GM18517 (cell line): ENCODE measurements around the gene RABGGTA.
"Not testable (repeated sequence)": the region's sequence is repeated elsewhere in the genome, so short reads cannot be mapped to it uniquely, and the experiment has no call there.

Experiments used
- ATAC-seq: cut with Tn5 transposase; IDR thresholded peaks from one replicate; pipeline ENCODE4 v1.9.1; 2021; ENCODE audit warnings: mild to moderate bottlenecking, moderate library complexity; ENCODE audit not compliant: unreplicated experiment

Gene RABGGTA

DNA sequence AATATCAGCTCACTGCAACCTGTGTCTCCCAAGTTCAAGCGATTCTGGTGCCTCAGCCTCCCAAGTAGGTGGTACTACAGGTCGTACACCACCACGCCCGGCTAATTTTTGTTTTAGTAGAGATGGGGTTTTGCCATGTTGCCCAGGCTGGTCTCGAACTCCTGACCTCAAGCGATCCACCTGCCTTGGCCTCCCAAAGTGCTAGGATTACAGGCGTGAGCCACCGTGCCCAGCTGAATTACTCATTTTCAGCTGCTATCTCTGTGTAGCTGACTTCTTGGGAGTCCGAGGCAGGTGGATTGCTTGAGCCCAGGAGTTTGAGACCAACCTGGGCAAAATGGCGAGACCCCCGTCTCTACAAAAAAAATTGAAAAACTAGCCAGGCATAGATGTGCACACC is 26.0 kb downstream of the RABGGTA start:
- not testable (repeated sequence) for ATAC-seq

DNA sequence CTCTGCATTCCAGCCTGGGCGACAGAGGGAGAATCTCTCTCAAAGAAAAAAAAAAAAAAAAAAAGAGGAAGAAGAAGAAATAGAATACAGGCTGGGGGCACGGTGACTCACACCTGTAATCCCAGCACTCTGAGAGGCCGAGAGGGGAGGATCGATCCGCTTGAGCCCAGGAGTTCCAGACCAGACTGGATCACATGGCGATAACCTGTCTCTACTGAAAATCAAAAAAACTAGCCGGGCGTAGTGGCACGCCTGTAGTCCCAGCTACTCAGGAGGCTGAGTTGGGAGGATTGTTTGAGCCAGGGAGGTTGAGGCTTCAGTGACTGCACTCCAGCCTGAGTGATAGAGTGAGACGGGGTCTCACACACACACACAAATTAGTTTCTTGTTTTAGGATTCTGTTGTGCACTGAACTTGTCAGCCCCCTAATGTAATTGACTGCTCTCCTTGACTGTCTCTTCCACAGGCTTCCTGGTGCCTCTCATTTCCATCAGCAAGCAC is 28.0 kb downstream of the RABGGTA start:
- no peak for ATAC-seq

DNA sequence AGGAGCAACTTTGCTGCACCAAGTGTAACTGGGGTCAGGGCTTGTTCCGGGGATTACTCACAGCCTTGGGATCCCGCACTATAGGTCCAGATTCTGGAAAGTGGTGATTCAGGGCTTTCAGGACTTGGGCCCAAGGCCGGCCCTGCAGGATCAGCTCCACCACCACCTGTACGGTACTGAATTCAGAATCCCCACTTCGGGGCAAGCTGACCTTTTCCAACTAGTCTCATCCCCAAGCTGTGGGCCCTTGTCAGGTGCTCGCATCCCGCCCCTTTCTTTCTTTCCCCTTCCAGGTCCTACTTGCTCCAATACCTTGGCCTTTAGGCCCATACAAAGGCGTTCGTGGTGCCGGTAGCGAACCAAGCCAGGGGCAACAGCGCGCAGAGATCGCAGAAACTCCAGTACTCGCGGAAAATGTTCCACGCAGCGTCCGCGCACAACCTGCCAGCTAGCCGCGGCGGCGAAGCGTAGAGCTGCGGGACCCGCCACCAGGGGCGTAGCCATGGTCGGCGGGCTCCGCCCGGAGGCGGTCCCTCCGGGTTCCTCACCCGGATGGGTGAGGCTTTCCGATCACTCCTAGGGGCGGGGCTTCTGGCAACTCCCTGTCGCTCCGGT is 29.5 kb downstream of the RABGGTA start:
- ATAC-seq: peak; percentile 63

DNA sequence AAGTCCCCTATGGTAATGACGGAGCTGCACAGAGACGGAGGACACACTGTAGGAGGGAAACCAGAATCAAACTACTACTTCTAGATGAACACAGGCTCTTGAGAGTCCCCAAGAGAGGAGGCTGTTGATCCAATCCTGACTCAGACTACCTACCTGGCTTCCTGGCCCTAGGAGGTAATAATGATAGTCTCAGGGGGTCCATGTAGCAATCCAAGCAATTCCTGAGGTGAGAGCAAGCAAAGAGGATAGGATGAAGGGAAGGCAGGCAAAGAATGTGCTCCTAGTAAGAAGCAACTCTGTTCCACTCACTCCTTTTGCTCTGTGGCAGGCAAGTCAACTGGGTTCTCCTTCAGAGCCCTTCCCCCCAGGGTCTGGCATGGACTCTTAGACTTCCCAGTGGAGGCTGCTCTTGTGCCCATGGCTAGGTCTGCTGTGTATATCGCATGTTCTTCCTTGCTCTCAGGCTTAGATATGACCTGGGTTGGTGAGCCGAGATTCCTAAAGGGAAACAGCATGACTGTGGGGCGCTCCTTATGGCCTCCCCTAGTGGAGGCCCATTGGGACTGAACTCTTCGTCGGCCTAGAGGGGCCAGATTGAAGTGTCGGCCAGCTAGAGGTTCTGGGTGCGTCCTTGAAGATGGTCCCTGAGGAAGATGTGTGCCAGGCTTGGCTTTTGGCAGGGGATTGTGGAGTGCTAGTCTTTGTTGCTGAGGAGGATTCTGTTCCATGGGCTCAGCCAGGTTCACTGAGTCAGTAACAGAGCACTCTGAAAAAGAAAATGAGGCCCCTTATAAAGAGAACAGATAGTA is 31.1 kb downstream of the RABGGTA start:
- no peak for ATAC-seq

DNA sequence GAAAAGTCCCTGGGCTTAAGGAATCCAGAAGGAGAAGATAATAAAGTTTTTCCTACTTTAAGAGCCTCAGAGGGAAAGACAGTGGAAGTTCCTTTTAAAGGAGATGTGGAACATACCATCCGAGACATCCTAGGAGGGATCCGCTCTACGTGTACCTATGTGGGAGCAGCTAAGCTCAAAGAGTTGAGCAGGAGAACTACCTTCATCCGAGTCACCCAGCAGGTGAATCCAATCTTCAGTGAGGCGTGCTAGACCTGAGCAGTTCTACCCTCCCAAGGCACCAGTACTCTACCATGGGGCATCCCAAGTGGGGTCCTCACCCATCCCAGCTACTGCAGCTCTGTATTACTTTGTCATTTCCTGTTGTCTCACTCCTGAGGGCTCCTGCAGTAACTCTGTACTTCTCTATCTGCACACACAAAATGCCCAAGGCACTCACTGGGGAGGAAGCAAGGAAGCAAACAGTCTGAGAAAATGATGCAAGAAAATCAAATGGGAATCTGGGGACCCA is 32.8 kb downstream of the RABGGTA start:
- no peak for ATAC-seq

DNA sequence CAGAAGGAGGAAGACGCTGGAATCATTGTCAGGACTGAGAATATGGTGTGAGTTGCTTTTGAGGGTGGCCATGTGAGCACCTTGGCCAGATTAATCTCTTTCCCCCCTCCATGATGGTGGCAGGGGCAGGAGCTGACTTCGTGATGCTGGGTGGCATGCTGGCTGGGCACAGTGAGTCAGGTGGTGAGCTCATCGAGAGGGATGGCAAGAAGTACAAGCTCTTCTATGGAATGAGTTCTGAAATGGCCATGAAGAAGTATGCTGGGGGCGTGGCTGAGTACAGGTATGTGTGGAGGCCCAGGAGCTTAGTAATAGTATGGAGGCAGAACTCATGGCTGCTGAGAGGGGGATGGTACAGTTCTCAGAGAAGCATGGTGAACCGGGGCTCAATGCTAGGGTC is 33.3 kb downstream of the RABGGTA start:
- no peak for ATAC-seq

DNA sequence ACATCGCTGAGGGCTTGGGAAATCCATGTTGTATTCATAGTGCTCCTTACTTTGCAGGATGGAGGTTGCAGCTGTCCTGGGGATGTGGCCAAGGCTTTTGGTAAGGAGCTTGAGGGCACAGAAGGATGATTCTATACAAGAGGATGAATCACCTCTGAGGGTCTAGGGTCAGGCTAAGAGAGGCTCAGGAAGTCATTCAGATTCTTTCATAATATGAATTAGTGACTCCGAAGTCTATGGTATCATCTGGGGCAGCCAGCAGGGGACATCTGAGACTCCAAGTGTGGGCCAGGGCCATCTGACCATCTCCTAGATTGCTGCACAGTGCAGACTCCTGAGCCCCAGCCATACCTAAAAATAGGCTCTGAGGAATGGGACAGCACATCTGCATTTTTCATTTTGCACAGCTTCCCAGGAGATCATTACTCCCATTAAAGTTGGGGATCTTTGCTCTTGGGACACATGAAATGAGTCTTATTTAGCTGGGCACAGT is 33.9 kb downstream of the RABGGTA start:
- ATAC-seq: no peak

DNA sequence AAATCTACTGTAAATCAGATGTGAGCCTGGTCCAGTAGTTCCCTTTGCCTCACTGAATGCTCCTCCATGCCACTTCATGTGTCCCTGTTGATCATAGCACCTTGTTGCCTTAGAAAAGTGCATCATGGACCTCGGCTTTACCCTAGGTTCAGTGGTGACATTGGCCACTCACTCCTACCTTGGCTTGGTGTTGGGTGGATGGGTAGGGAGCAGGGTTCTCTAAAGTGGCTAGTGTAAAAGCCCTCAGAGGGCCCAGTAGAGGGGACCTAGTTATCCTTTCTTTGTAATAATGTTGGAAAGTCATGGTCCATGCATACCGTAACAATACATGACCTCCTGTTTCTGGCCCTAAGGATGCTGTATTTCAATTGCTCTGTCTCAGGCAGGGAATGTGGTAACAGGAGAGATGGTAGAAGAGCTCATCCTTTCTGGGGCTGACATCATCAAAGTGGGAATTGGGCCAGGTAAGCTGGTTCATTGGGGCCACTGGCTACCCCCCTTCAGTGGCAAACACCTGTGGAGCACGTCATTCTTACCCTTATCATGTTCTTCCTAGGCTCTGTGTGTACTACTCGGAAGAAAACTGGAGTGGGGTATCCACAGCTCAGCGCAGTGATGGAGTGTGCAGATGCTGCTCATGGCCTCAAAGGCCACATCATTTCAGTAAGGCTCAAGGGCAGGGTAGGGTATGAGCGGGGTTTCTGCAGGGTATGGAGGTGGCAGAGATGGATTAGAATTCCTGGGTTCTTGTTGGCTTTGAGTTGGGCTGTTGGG is 34.5 kb downstream of the RABGGTA start:
- no peak for ATAC-seq

DNA sequence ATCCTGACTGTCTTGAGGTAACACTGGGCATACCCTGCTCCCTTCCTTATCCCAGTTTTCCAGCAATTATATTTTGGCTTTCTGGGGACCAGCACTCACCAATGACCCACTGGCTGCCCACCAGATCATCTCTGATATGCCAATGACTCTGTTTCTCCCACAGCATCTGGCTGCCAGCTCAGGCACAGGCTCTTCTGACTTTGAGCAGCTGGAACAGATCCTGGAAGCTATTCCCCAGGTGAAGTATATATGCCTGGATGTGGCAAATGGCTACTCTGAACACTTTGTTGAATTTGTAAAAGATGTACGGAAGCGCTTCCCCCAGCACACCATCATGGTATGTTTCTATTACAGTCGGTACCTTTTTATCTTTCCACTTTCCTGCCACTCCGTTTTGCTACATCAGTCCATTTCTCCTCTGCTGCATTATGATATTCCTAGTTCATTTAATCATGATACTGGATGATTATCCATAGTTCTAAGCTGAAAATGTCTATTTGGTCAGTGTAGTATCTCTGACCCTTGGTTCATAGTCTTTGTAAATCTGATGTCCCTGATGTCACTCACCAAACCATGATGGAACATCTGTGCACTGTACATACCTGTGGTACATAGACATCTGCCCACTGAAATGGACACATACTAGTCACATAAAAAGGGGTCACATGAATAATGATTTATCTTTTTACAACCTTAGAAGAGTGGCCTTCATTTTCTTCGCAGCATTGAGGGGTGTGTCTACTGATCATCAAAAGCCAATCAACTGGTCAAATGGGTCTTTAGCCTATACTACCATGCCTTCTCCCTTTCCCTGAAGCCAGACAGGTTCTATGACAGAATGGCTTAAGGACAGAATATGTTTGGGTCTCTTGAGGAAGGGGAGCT is 35.4 kb downstream of the RABGGTA start:
- no peak for ATAC-seq

DNA sequence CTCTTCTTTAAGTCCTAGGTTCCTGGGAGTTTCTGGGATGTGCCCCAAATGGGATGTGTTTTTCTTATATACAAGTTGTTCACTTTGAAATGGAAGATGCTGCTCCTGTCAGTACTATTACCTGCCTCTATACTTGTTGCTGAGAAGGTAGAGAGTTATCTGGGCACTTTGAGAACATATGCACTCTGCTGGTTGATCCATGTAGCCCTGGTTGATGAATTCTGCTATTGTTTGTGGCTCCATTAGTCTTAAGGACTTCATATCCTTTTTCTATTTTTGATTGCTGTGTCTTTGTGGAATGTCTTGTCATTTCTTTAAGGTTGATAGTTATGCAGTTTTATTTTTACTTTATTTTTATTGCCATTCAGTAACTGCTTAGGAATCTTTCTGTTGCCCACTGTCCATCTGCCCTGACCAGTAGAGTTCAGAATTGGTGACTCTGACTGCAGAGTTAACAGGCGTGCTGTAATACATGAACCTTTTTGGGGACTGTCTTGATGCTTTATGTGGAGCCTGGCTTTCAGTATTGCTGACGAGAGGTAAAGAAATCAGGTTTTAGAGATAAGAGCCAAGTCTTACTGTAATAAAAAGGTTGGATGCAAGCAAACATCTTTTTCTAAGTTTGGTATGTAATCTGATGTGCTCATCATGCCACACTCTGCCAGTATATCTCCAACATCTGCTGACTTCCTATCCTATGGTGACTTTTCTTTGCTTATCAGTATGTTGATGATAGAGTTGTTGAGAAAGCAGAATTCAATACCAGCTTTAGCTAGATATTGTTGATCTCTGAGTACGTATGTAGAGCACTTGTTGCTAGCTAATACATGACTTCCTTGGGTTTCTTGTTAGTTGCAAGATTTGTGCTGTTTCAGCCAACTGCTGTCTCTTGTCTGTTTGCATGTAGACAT is 37.0 kb downstream of the RABGGTA start:
- ATAC-seq: no peak

DNA sequence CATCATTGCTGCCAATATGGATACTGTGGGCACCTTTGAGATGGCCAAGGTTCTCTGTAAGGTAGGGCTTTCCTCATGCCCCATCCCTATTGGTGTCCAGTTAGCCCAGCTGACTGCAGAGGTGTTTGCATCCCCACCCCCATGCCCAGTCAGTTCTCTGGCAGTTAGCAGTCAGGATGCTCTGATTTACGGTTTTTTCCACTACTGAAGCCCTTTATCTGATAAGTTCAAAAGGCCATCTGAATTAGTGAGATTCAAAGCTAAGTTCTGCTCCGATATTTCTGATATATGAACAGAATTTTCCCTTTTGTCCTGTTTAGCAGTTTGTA is 37.9 kb downstream of the RABGGTA start:
- no peak for ATAC-seq

DNA sequence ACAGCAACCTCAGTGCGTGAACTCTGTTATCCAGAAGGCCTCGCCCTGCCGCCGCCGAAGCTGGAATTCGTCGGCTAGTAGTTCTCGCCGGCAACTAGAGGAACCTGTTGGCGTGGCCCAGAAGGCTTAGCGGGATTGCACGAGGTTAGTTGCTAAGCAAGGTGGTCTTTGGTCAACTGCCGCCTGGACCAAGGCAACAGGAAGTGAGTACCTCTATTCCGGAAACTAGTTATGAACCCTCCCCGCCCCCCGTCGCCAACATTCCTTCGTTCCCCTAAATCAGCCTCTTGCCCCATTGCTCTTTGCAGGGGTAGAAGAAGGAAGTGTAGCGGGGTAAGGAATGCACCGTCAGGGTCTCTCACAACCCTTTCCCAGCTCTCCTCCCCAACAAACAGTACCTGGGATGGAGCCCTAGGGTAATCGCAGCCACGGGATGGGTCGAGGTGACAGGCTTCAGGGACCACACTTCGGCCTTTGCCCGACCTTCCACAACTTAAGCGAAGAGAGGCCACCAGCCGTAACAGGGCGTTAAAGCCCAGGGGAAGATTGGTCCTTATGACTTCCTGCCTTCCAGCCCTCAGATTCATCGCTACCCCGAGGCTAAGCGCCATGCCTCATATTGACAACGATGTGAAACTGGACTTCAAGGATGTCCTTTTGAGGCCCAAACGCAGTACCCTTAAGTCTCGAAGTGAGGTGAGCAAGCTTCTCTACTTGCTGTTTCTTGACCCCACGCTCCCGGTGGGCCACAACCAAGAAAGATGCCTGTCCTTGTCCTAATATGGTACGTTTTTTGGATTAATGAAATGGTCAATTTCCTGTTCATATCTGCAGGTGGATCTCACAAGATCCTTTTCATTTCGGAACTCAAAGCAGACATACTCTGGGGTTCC is 38.5 kb downstream of the RABGGTA start, which contains the start of gene GMPR2:
GMPR2 (plus strand) TSS at position 285 of the 893 bp plus-strand sequence; CDS start at position 610, 325 bp downstream.
- ATAC-seq: peak; percentile 53

DNA sequence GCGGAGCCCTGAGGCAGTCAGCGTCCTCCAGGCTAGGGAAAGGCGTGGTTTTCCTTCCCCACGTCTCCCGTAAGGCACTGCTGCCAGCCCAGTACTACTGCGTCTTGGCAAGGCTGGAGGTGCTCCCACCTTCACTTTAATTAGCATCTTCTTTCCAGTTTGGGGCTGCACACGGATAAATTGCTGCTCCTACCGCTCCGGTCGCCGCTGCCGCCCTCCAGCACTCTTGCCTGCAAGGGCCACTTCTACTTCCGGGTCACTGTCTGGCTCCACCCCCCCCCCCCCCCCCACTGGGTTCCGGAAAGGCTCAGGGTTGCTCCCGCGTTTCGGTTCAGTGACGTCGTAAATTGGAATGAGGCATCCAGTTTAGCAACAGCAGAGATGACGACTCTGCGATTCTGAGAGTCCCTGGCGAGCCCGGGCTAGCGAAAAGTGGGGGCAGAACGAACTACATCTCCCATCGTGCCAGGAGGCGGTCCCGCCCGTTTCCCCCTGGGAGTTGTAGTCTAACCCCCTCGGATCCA is 39.2 kb downstream of the RABGGTA start, which contains the start of gene NEDD8:
NEDD8 (minus strand) TSS at position 247 of the 524 bp plus-strand sequence; CDS start at position 147, 100 bp downstream.
- ATAC-seq: peak; percentile 70

DNA sequence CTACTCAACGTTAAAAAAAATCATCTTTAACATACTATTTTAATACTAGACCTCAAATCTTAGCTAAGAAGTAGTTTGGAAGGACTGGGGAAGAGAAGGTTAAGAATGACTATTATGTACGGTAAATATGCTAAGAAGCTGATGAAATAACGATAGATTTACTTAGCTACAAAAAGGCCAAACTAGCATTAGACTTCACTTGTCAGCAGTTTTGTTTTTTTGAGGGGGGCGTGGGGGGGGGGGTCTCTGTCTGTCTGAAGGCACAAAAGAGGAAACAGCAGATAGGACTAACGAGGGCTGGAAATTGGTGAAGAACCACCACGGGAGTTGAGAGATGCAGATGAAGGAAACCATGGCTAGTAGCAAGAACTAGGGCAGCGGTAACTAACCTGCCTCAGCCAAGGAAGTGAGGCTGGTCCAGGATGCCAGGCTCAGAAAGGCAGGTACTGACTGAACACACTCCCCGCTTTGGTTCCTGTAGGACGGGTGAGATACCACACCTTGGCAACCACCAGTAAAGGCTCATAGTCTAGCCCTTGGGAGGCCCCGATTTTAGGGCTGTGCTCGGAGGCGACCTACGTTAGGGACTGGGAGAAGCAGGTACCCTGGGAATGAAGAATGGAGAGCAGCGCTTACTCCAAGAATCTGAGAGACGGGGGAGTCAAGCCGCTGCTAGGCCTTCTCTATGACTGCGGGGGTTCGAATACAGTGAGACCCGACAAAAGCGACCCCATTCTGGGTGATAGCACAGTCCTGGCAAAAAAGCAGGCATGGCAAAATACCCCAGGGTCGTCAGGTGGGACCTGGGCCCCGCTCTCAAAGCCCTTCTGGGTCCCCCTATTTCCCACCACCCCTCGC is 39.9 kb downstream of the RABGGTA start:
- peak; percentile 14 for ATAC-seq

DNA sequence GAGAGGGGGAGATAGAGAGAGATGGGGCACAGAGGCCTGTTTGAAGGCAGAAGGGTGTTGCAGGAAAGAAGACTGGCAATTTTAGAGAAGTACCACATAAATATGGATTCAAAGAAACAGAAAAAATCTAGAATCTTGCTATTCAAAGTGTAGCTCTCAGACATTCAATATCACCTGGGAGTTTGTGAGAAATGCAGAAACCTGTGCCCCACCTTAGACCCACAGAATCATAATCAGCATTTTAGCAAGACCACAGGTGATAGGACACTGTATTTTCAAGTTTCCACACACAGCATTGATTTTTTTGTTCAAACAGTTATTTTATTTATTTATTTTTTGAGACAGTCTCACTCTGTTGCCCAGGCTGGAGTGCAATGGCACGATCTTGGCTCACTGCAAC is 42.5 kb downstream of the RABGGTA start:
- ATAC-seq: no peak

DNA sequence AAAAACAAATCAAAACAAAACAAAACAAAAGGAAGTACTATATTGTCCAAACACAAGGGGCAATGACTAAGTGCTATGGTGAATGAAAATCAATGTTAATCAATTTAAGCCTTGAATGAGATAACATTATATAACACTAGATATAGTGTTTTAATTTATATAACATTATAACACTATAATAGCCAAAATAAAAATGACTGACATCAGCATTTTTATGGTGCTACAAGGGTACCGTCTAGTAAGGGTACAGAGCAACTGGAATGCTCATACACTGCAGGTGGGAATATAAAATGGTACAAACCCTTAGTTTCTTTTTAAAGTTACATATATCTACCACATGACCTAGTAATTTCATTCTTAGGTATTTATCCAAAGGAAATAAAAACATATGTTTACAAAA is 44.9 kb downstream of the RABGGTA start:
- no peak for ATAC-seq

DNA sequence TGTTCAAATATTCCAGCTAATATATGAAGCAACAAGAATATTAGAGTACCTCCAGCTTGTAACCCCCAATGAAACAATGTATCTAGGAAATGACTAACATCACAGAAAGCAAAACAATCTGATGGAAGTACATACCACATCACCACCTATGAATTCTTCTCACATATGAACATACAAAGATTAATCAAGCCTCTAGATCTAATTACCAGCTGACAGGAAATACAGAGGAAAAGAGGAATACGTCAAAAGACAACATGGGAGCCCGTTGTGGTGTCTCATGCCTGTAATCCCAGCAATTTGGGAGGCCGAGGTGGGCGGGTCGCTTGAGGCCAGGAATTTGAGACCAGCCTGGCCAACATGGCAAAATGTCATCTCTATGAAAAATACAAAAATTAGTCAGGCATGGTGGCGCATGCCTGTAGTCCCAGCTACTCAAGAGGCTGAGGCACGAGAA is 46.8 kb downstream of the RABGGTA start:
- ATAC-seq: no peak
